ENCODE data around the gene PPM1A.

GRCh38 chr14:60332046-60332399 is 83.0 kb downstream of the PPM1A start:
- TF ChIP-seq EZH2phosphoT487 (IDR thresholded peaks at IDR 0.05; ENCODE audit: insufficient read depth, low read depth) = no peak
- TF ChIP-seq EZH2 (IDR thresholded peaks at IDR 0.05; ENCODE audit: insufficient read depth, poor library complexity, severe bottlenecking) = no peak

Data from GM23248 (cell line).